NCI-H2107 treated with DMSO at 0.1 percent for 48 hours (cell line): ENCODE measurements around the gene SYTL4.

Experiments used
- DNase-seq: peaks from one replicate; lab custom pipeline; 2025; ENCODE audit not compliant: unreplicated experiment; lab: John Stamatoyannopoulos, UW

SYTL4 gene

GRCh38 chrX:100695991-100696390, 35.9 kb downstream of the SYTL4 start:
- no peak for DNase-seq

- no peak for DNase-seq
Observed at GRCh38 chrX:100695302-100695701, 36.6 kb downstream of the SYTL4 start.

- DNase-seq, result no peak
Observed at GRCh38 chrX:100687546-100687945, 44.4 kb downstream of the SYTL4 start.

GRCh38 chrX:100687128-100687527, 44.8 kb downstream of the SYTL4 start:
- DNase-seq, result no peak

- no peak for DNase-seq
Observed at GRCh38 chrX:100685997-100686305, 46.0 kb downstream of the SYTL4 start.

GRCh38 chrX:100685284-100685996, 46.5 kb downstream of the SYTL4 start:
- DNase-seq, result peak; percentile 90

GRCh38 chrX:100682939-100683338, 49.0 kb downstream of the SYTL4 start:
- DNase-seq, result no peak

- no peak for DNase-seq
Observed at GRCh38 chrX:100681599-100681998, 50.3 kb downstream of the SYTL4 start.

GRCh38 chrX:100680756-100681155, 51.2 kb downstream of the SYTL4 start:
- no peak for DNase-seq

- no peak for DNase-seq
Observed at GRCh38 chrX:100677611-100678181, 54.2 kb downstream of the SYTL4 start.

GRCh38 chrX:100674705-100675104, 57.2 kb downstream of the SYTL4 start:
- no peak for DNase-seq

GRCh38 chrX:100673397-100673953, 58.4 kb downstream of the SYTL4 start:
- DNase-seq, result no peak

GRCh38 chrX:100672966-100673365, 59.0 kb downstream of the SYTL4 start:
- no peak for DNase-seq

- no peak for DNase-seq
Observed at GRCh38 chrX:100663642-100664041, 68.3 kb downstream of the SYTL4 start.

GRCh38 chrX:100662796-100663195, 69.1 kb downstream of the SYTL4 start:
- no peak for DNase-seq

- DNase-seq, result no peak
Observed at GRCh38 chrX:100662170-100662569, 69.8 kb downstream of the SYTL4 start.

GRCh38 chrX:100659431-100660137, 72.3 kb downstream of the SYTL4 start:
- no peak for DNase-seq

GRCh38 chrX:100658941-100659381, 73.0 kb downstream of the SYTL4 start:
- no peak for DNase-seq

- DNase-seq, result no peak
Observed at GRCh38 chrX:100654261-100654660, 77.7 kb downstream of the SYTL4 start.

GRCh38 chrX:100652266-100652665, 79.7 kb downstream of the SYTL4 start:
- DNase-seq, result no peak

GRCh38 chrX:100650841-100651240, 81.1 kb downstream of the SYTL4 start:
- DNase-seq, result no peak
